Measurements from ENCODE around the gene OXNAD1. TPM values are rescaled to one million over a fixed set of nuclear protein-coding genes. Genes with fewer than 3 reads are reported as not detected.
A peak's percentile ranks its signal among the peaks of the same experiment; 100 is the strongest.

OXNAD1 gene
- total RNA-seq, 2 experiments from 2014 or later, result 37.0 to 38.8 TPM

- CTCF ChIA-PET, result interaction anchor here (6.3 to 16.5 kb wide), 4 partner anchors 10 to 47 kb away, joined by 40 to 274 read pairs (median 90); partner anchors contain the start of genes DPH3 and OXNAD1
- H3K9me3 Mint-ChIP-seq, result no peaks in the 10 kb centered on the region
- POLR2A ChIA-PET, result interaction anchor here (0.8 to 7.5 kb wide), 8 partner anchors 8 to 201 kb away, joined by 4 to 61 read pairs (median 12); partner anchors contain the start of genes DPH3 and OXNAD1
- ATAC-seq (no peak), DNase-seq (no peak)
- intact Hi-C loops (cut with micrococcal nuclease), result loop anchor here (5.0 kb wide), 1 partner anchor 197 kb away; the partner anchor contains the start of gene RFTN1
- no peak for TF ChIP-seq CTCF (IDR thresholded peaks at IDR 0.05)
- no peaks in the 10 kb centered on the region for H3K27me3 Mint-ChIP-seq
- peaks cover 80% of the 10 kb centered on the region for H3K36me3 Mint-ChIP-seq (ENCODE audit: low read depth)
- peak overlapping the region; percentile 96 for H3K27ac Mint-ChIP-seq
- H3K4me1 Mint-ChIP-seq (ENCODE audit: low read depth), result peaks cover 90% of the 10 kb centered on the region
- H3K4me3 Mint-ChIP-seq, result peak overlapping the region; percentile 7
Measured at GRCh38 chr3:16315623-16316022, 50.6 kb downstream of the OXNAD1 start.

- TF ChIP-seq CTCF (IDR thresholded peaks at IDR 0.05), result no peak
- Mint-ChIP-seq H3K4me1 (ENCODE audit: low read depth) (peaks cover 93% of the 10 kb centered on the region), H3K27ac (peak overlapping the region; percentile 96), H3K4me3 (no peak overlapping the region), H3K9me3 (no peaks in the 10 kb centered on the region), H3K36me3 (ENCODE audit: low read depth) (peaks cover 86% of the 10 kb centered on the region), H3K27me3 (no peaks in the 10 kb centered on the region)
- CTCF ChIA-PET, result interaction anchor here (1.1 to 16.5 kb wide), 5 partner anchors 10 to 63 kb away, joined by 3 to 274 read pairs (median 60); partner anchors contain the start of genes DPH3 and OXNAD1
- ATAC-seq, result no peak
- POLR2A ChIA-PET, result interaction anchor here (0.7 to 7.5 kb wide), 9 partner anchors 14 to 196 kb away, joined by 3 to 61 read pairs (median 5); partner anchors contain the start of gene RFTN1
- intact Hi-C loops (cut with micrococcal nuclease), result loop anchor here (5.0 kb wide), 1 partner anchor 196 kb away; the partner anchor contains the start of gene RFTN1
- DNase-seq, result no peak
Measured at GRCh38 chr3:16316396-16316795, 51.4 kb downstream of the OXNAD1 start.

- no peak for ATAC-seq
- Mint-ChIP-seq H3K27ac (peak overlapping the region; percentile 96), H3K9me3 (no peaks in the 10 kb centered on the region), H3K4me1 (ENCODE audit: low read depth) (peaks cover 88% of the 10 kb centered on the region), H3K36me3 (ENCODE audit: low read depth) (peaks cover 84% of the 10 kb centered on the region), H3K4me3 (no peak overlapping the region), H3K27me3 (no peaks in the 10 kb centered on the region)
- DNase-seq, result no peak
- ChIA-PET CTCF (interaction anchor here (1.1 to 16.5 kb wide), 5 partner anchors 11 to 63 kb away, joined by 3 to 274 read pairs (median 60); partner anchors contain the start of genes DPH3 and OXNAD1), POLR2A (interaction anchor here (0.9 to 7.5 kb wide), 11 partner anchors 10 to 195 kb away, joined by 3 to 61 read pairs (median 5); partner anchors contain the start of genes DPH3, OXNAD1 and RFTN1)
- intact Hi-C loops (cut with micrococcal nuclease), result loop anchor here (5.0 kb wide), 1 partner anchor 195 kb away; the partner anchor contains the start of gene RFTN1
- TF ChIP-seq CTCF (IDR thresholded peaks at IDR 0.05), result no peak
Measured at GRCh38 chr3:16316847-16317560, 52.0 kb downstream of the OXNAD1 start.

- ChIA-PET CTCF (interaction anchor here (2.7 to 16.5 kb wide), 5 partner anchors 11 to 237 kb away, joined by 7 to 274 read pairs (median 60); partner anchors contain the start of genes DPH3 and OXNAD1), POLR2A (interaction anchor here (0.9 to 7.5 kb wide), 11 partner anchors 10 to 195 kb away, joined by 3 to 61 read pairs (median 5); partner anchors contain the start of genes DPH3, OXNAD1 and RFTN1)
- no peaks in the 10 kb centered on the region for H3K27me3 Mint-ChIP-seq
- H3K27ac Mint-ChIP-seq, result peak overlapping the region; percentile 96
- H3K36me3 Mint-ChIP-seq (ENCODE audit: low read depth), result peaks cover 85% of the 10 kb centered on the region
- peaks cover 86% of the 10 kb centered on the region for H3K4me1 Mint-ChIP-seq (ENCODE audit: low read depth)
- H3K4me3 Mint-ChIP-seq, result no peak overlapping the region
- DNase-seq, result no peak
- no peak for ATAC-seq
- no peaks in the 10 kb centered on the region for H3K9me3 Mint-ChIP-seq
- intact Hi-C loops (cut with micrococcal nuclease), result loop anchor here (5.0 kb wide), 1 partner anchor 195 kb away; the partner anchor contains the start of gene RFTN1
- TF ChIP-seq CTCF (IDR thresholded peaks at IDR 0.05), result no peak
Measured at GRCh38 chr3:16317561-16317945, 52.5 kb downstream of the OXNAD1 start.

All from activated CD8-positive, alpha-beta T cell treated with anti-CD3 and anti-CD28 coated beads for 36 hours (primary cell).